ENCODE data around the gene MMRN2. TPM values are rescaled to one million over a fixed set of nuclear protein-coding genes. Genes with fewer than 3 reads are reported as not detected.
"Not testable (repeated sequence)": the region's sequence is repeated elsewhere in the genome, so short reads cannot be mapped to it uniquely, and the experiment has no call there.

Gene MMRN2
- polyA plus RNA-seq, 3 donors, result 6.1 to 56.1 (median 22.4) TPM

GRCh38 chr10:86960003-86960862 is 2.8 kb upstream of the MMRN2 start:
- no peak overlapping the region for H3K27ac ChIP-seq (ENCODE audit: low read depth, low read length)
- WGBS, 3 donors, result 70 to 74% (median 71%) methylated on average over 36 to 37 of the region's 37 CpGs

DNA sequence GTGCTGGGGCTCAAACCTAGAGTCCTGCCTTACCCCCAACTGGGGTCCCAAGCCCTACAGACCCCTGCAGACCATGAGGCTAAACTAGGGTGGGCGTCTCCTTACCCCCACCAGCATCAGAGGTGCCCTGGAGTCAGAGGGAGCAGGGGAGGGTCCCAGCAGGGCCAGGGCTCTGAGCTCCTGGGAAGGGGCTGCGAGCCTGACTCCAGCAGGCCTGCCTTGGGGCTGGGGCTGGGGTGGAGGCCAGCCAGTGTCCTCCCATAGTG is 2.3 kb upstream of the MMRN2 start:
- H3K27ac ChIP-seq (ENCODE audit: low read depth, low read length), result no peak overlapping the region
- 81 to 92% (median 81%) methylated on average over 2 of the region's 2 CpGs for WGBS, 3 donors

GRCh38 chr10:86958901-86959736 is 1.7 kb upstream of the MMRN2 start:
- WGBS, 3 donors, result 33 to 66% (median 48%) methylated on average over 15 to 16 of the region's 16 CpGs

GRCh38 chr10:86958116-86958900 is 893 bp upstream of the MMRN2 start, which contains the start of gene SNCG:
Gene SNCG (plus strand): TSS chr10:86958599. CDS start chr10:86958698, 99 bp downstream.
- no peak within 1 kb of the TSS for H3K27ac ChIP-seq (ENCODE audit: low read depth, low read length)
- 28 to 38% (median 36%) methylated on average over 21 to 22 of the region's 22 CpGs for WGBS, 3 donors

More at GRCh38 chr10:86958901-86959736, 1.7 kb upstream of the MMRN2 start:
- H3K27ac ChIP-seq (ENCODE audit: low read depth, low read length), result no peak overlapping the region

- WGBS, 3 donors, result 54 to 86% (median 69%) methylated on average over 7 of the region's 7 CpGs
- H3K27ac ChIP-seq (ENCODE audit: low read depth, low read length), result peak overlapping the region; percentile 11
Measured at GRCh38 chr10:86956848-86957448, 467 bp downstream of the MMRN2 start.

GRCh38 chr10:86956195-86956847 is 1.1 kb downstream of the MMRN2 start:
- WGBS, 3 donors, result 55 to 71% (median 64%) methylated on average over 7 of the region's 7 CpGs
- H3K27ac ChIP-seq (ENCODE audit: low read depth, low read length), result peak overlapping the region; percentile 11

DNA sequence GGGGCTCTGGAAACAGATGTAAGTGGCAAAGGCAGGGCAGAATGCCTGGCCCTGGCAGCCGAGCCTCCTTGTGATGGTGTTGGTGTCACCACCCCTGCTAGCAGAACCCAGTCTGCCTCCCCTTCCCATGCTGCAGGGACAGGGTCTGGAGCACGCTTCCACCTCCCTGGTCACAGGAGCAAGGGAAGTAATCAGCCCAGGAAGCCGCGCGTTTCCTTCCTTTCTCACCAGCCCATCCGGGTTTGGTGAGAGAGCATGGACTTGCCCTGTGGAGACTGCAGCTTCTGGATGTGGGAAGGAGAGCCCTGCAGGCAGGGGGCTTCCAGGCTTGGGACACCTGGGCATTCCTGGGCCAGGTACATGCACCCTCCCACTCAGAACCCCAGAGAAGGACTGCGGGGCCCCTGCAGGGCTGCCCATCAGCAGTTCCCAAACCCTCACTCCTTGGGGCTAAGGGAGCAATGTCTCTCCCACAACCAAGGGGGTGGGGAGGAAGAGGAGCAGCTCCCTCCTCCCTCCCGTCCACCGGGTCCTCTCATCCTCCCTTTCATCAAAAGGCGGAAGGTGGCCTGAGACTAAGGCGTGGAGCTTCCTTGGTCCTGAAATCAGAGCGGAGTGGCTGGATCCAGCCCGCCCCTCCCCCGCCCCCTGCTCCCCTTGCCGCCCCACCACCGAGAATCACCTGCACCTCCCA is 1.8 kb downstream of the MMRN2 start:
- H3K27ac ChIP-seq (ENCODE audit: low read depth, low read length), result peak overlapping the region; percentile 33
- WGBS, 3 donors, result 48 to 76% (median 59%) methylated on average over 16 of the region's 16 CpGs

DNA sequence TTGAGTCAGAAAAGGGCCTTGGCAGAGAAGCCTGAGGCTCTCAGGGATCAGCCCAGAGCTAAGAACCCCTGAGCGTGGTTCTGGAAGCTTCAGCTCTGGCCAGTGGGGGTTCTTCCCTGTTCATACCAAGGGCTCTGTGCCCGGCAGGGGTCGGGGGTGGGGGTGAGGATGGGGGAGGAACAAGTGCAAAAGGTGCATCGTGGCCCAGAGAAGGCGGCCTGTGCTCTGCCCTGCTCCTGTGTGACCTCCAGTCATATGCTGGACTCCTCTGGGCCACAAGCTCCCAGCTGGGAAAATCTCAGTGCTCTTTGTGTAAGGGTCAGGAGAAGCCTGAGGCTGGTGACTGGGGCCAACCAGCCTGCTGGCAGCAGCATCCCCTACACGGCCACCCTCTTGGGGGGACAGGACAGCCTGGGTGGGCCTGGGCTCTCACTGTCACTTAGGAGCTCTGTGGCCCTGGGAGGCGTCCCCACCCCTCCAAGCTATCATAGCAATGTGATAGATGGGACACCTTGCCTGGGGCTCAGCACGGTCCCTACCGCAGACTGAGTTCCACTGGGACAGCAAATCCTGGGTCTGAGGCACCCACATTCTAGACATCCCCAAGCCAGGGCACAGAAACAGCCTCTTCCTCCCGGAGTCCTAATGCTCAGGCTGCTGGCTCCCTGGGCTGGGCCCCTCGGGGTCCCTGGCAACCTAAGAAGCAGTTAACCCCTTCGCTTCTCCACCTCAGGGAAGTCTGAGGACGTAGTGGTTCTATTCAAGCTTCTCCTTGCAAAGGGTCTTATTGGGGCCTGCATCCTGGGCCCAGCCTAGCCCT is 2.5 kb downstream of the MMRN2 start:
- WGBS, 3 donors, result 47 to 70% (median 56%) methylated on average over 13 of the region's 13 CpGs
- peak overlapping the region; percentile 33 for H3K27ac ChIP-seq (ENCODE audit: low read depth, low read length)

GRCh38 chr10:86953747-86954680 is 3.4 kb downstream of the MMRN2 start:
- H3K27ac ChIP-seq (ENCODE audit: low read depth, low read length), result no peak overlapping the region
- 37 to 52% (median 47%) methylated on average over 15 of the region's 15 CpGs for WGBS, 3 donors

DNA sequence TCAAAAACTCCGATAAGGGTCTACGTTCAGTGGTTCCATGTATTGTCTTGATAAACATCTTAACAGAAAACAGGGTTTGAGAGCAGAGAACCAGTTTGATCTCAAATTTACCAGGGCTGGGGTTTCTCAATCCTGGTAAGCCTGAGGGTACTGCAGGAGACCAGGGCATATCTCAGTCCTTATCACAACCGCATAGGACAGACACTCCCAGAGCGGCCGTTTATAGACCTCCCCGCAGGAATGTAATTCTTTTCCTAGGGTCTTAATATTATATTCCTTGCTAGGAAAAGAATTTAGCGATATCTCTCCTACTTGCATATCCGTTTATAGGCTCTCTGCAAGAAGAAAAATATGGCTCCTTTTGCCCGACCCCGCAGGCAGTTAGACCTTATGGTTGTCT is 4.7 kb downstream of the MMRN2 start:
- not testable (repeated sequence) for H3K27ac ChIP-seq (ENCODE audit: low read depth, low read length)
- WGBS, 3 donors, result 94 to 95% (median 94%) methylated on average over 10 of the region's 10 CpGs

DNA sequence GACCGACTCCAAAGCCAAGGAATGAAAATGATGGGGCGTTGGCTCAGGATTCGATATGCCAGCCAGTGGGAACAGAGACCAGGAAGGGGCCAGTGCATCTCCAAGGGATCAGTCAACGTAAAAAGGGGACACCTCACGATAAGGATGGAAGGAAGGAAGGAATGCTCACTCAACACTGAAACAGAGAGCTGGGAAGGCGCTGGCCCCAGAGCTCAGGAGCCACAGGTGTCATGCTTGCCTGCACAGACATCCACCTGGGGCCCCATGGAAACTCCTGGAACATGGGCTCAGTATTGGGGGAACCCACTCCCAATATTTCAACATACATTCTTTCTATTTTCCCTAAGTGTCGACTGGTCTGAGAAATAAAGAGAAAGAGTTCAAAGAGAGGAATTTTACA is 5.3 kb downstream of the MMRN2 start:
- H3K27ac ChIP-seq (ENCODE audit: low read depth, low read length), result no peak overlapping the region
- 82 to 88% (median 85%) methylated on average over 7 of the region's 7 CpGs for WGBS, 3 donors

GRCh38 chr10:86951184-86951761 is 6.1 kb downstream of the MMRN2 start:
- no peak overlapping the region for H3K27ac ChIP-seq (ENCODE audit: low read depth, low read length)

GRCh38 chr10:86950349-86950748 is 7.1 kb downstream of the MMRN2 start:
- H3K27ac ChIP-seq (ENCODE audit: low read depth, low read length), result no peak overlapping the region
- 37 to 78% (median 46%) methylated on average over 1 of the region's 1 CpG for WGBS, 3 donors

GRCh38 chr10:86947806-86948205 is 9.6 kb downstream of the MMRN2 start:
- H3K27ac ChIP-seq (ENCODE audit: low read depth, low read length), result not testable (repeated sequence)
- WGBS, 3 donors, result 93 to 100% (median 95%) methylated on average over 4 of the region's 4 CpGs

All from adipose tissue (tissue), 3 donors.